Measurements from ENCODE around the gene BOD1L2. TPM values are rescaled to one million over a fixed set of nuclear protein-coding genes. Genes with fewer than 3 reads are reported as not detected.

Gene BOD1L2
- total RNA-seq, 1 experiment from 2014 or later: not detected

GRCh38 chr18:57128220-57128932 is 18.5 kb upstream of the BOD1L2 start:
- intact Hi-C loops (cut with micrococcal nuclease): no loop called here
- Mint-ChIP-seq H3K4me3 (ENCODE audit: unreplicated experiment) (no peak overlapping the region), H3K27me3 (ENCODE audit: insufficient read depth, unreplicated experiment) (peaks cover 42% of the 10 kb centered on the region), H3K27ac (ENCODE audit: low read depth, unreplicated experiment) (no peak overlapping the region), H3K9me3 (ENCODE audit: unreplicated experiment) (no peaks in the 10 kb centered on the region), H3K36me3 (ENCODE audit: insufficient read depth, unreplicated experiment) (no peaks in the 10 kb centered on the region), H3K4me1 (ENCODE audit: insufficient read depth, unreplicated experiment) (peaks cover 10% of the 10 kb centered on the region)
- ChIA-PET CTCF (interaction anchor here (0.9 kb wide), 1 partner anchor 34 kb away, joined by 5 read pairs; no protein-coding TSS in a partner anchor), POLR2A (no interaction called here)
- no peak for TF ChIP-seq CTCF (IDR thresholded peaks at IDR 0.05; ENCODE audit: unreplicated experiment)
- DNase-seq (ENCODE audit: unreplicated experiment): no peak
- no TSS peak for BruUV-seq (replicated peaks)

- no peak for DNase-seq (ENCODE audit: unreplicated experiment)
- TF ChIP-seq CTCF (IDR thresholded peaks at IDR 0.05; ENCODE audit: unreplicated experiment): no peak
These were observed 15.8 kb upstream of the BOD1L2 start for GRCh38 chr18:57131101-57131500.

DNA sequence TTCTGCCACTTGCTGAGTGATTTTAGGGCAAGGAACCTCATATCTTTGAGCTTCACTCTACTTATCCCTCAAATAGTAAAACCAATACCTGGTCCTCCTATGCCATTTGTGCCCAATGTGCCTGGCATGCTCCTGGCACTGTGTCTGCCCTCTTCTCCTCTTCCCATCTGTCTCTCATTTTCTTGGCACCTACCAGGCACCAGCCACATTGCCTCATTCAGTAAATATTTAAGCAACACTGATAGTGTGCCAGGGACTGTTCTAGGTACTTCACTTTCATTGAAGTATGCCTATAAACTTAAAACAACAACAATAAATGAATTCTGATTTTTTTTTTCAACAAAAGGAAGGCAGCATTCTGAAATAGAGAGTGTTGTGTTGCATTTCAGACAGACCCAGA is 15.1 kb upstream of the BOD1L2 start:
- no peak overlapping the region for H3K27ac Mint-ChIP-seq (ENCODE audit: low read depth, unreplicated experiment)
- CTCF ChIA-PET: interaction anchor here (0.7 kb wide), 2 partner anchors 198 to 277 kb away, joined by 3 read pairs; no protein-coding TSS in a partner anchor
- peaks cover 10% of the 10 kb centered on the region for H3K4me1 Mint-ChIP-seq (ENCODE audit: insufficient read depth, unreplicated experiment)
- no peak for TF ChIP-seq CTCF (IDR thresholded peaks at IDR 0.05; ENCODE audit: unreplicated experiment)
- peak; percentile 17 for DNase-seq (ENCODE audit: unreplicated experiment)
- H3K4me3 Mint-ChIP-seq (ENCODE audit: unreplicated experiment): no peak overlapping the region
- no peaks in the 10 kb centered on the region for H3K36me3 Mint-ChIP-seq (ENCODE audit: insufficient read depth, unreplicated experiment)
- POLR2A ChIA-PET: no interaction called here
- peaks cover 28% of the 10 kb centered on the region for H3K27me3 Mint-ChIP-seq (ENCODE audit: insufficient read depth, unreplicated experiment)
- intact Hi-C loops (cut with micrococcal nuclease): no loop called here
- BruUV-seq (replicated peaks): no TSS peak
- H3K9me3 Mint-ChIP-seq (ENCODE audit: unreplicated experiment): no peaks in the 10 kb centered on the region

More at GRCh38 chr18:57131101-57131500, 15.8 kb upstream of the BOD1L2 start:
- intact Hi-C loops (cut with micrococcal nuclease): no loop called here
- Mint-ChIP-seq H3K4me1 (ENCODE audit: insufficient read depth, unreplicated experiment) (peaks cover 10% of the 10 kb centered on the region), H3K9me3 (ENCODE audit: unreplicated experiment) (no peaks in the 10 kb centered on the region), H3K27me3 (ENCODE audit: insufficient read depth, unreplicated experiment) (peaks cover 35% of the 10 kb centered on the region), H3K4me3 (ENCODE audit: unreplicated experiment) (no peak overlapping the region), H3K27ac (ENCODE audit: low read depth, unreplicated experiment) (no peak overlapping the region), H3K36me3 (ENCODE audit: insufficient read depth, unreplicated experiment) (no peaks in the 10 kb centered on the region)
- CTCF ChIA-PET: interaction anchor here (0.6 to 0.7 kb wide), 2 partner anchors 277 to 412 kb away, joined by 3 to 4 read pairs; no protein-coding TSS in a partner anchor
- BruUV-seq (replicated peaks): no TSS peak
- POLR2A ChIA-PET: no interaction called here

GRCh38 chr18:57134618-57135135 is 12.2 kb upstream of the BOD1L2 start:
- peak; percentile 16 for DNase-seq (ENCODE audit: unreplicated experiment)
- peaks cover 10% of the 10 kb centered on the region for H3K4me1 Mint-ChIP-seq (ENCODE audit: insufficient read depth, unreplicated experiment)
- H3K4me3 Mint-ChIP-seq (ENCODE audit: unreplicated experiment): no peak overlapping the region
- no peaks in the 10 kb centered on the region for H3K9me3 Mint-ChIP-seq (ENCODE audit: unreplicated experiment)
- peaks cover 4% of the 10 kb centered on the region for H3K36me3 Mint-ChIP-seq (ENCODE audit: insufficient read depth, unreplicated experiment)
- ChIA-PET POLR2A (interaction anchor here (0.7 kb wide), 1 partner anchor 363 kb away, joined by 4 read pairs; no protein-coding TSS in a partner anchor), CTCF (interaction anchor here (0.8 to 1.1 kb wide), 3 partner anchors 54 to 427 kb away, joined by 3 read pairs; no protein-coding TSS in a partner anchor)
- no peak overlapping the region for H3K27ac Mint-ChIP-seq (ENCODE audit: low read depth, unreplicated experiment)
- TF ChIP-seq CTCF (IDR thresholded peaks at IDR 0.05; ENCODE audit: unreplicated experiment): no peak
- BruUV-seq (replicated peaks): no TSS peak
- H3K27me3 Mint-ChIP-seq (ENCODE audit: insufficient read depth, unreplicated experiment): no peaks in the 10 kb centered on the region
- intact Hi-C loops (cut with micrococcal nuclease): no loop called here
